RKO (cell line): Measurements from ENCODE around the gene UBALD2.
"Not testable (repeated sequence)": the region's sequence is repeated elsewhere in the genome, so short reads cannot be mapped to it uniquely, and the experiment has no call there.

Experiments
- DNase-seq: peaks from one replicate; pipeline ENCODE4 v3.0.0-alpha.2; 2016; ENCODE audit warnings: low spot score

Gene UBALD2

GRCh38 chr17:76278268-76278908 lies 13.2 kb downstream of the UBALD2 start:
- no peak for DNase-seq

- peak; percentile 78 for DNase-seq
Observed at GRCh38 chr17:76278952-76279741, 14.0 kb downstream of the UBALD2 start.

GRCh38 chr17:76279742-76280287 lies 14.7 kb downstream of the UBALD2 start:
- DNase-seq: no peak

- no peak for DNase-seq
Observed at GRCh38 chr17:76280650-76281049, 15.5 kb downstream of the UBALD2 start.

GRCh38 chr17:76281573-76282371 lies 16.6 kb downstream of the UBALD2 start:
- no peak for DNase-seq

- DNase-seq: no peak
Observed at GRCh38 chr17:76292567-76292966, 27.4 kb downstream of the UBALD2 start.

- DNase-seq: no peak
Observed at GRCh38 chr17:76293106-76293505, 28.0 kb downstream of the UBALD2 start.

GRCh38 chr17:76296186-76296585 lies 31.0 kb downstream of the UBALD2 start:
- no peak for DNase-seq

- DNase-seq: no peak
Observed at GRCh38 chr17:76296889-76297288, 31.7 kb downstream of the UBALD2 start.

- no peak for DNase-seq
Observed at GRCh38 chr17:76297436-76297835, 32.3 kb downstream of the UBALD2 start.

- DNase-seq: no peak
Observed at GRCh38 chr17:76304226-76305134, 39.3 kb downstream of the UBALD2 start.

GRCh38 chr17:76305135-76305454 lies 39.9 kb downstream of the UBALD2 start:
- not testable (repeated sequence) for DNase-seq

GRCh38 chr17:76307299-76307965 lies 42.3 kb downstream of the UBALD2 start:
- no peak for DNase-seq

- no peak for DNase-seq
Observed at GRCh38 chr17:76307966-76308338, 42.8 kb downstream of the UBALD2 start, which contains the start of gene QRICH2. Gene QRICH2, minus strand, starts transcription at chr17:76308276. Its CDS starts 278 bp downstream, at chr17:76307998.

GRCh38 chr17:76309461-76309860 lies 44.3 kb downstream of the UBALD2 start:
- no peak for DNase-seq

- DNase-seq: no peak
Observed at GRCh38 chr17:76312735-76313134, 47.6 kb downstream of the UBALD2 start.

GRCh38 chr17:76314392-76315227 lies 49.5 kb downstream of the UBALD2 start:
- DNase-seq: no peak

GRCh38 chr17:76317535-76317934 lies 52.4 kb downstream of the UBALD2 start:
- no peak for DNase-seq

- no peak for DNase-seq
Observed at GRCh38 chr17:76318586-76318985, 53.4 kb downstream of the UBALD2 start.
